GM21390 (cell line): Measurements from ENCODE around the gene TCF4.

ENCODE experiments used
- ATAC-seq: cut with Tn5 transposase; IDR thresholded peaks from one replicate; pipeline ENCODE4 v1.9.1; 2021; ENCODE audit not compliant: unreplicated experiment

Gene TCF4

DNA sequence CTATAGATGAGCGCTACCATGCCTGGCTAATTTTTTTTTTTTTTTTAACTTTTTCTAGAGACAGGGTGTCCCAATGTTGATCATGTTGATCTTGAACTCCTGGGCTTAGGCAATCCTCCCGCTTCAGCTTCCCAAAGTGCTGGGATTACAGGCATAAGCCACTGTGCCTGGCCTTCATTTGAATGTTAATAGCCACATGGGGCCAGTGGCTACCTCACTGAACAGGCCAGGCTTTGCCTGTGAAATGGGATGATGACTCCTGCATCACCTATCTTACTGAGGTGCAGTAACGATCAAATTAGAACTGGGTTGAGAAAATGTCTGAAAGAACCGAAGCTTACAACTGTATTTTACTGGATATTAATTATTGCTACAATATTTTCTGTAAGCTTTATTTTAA, 278.7 kb downstream of the TCF4 start:
- no peak for ATAC-seq

DNA sequence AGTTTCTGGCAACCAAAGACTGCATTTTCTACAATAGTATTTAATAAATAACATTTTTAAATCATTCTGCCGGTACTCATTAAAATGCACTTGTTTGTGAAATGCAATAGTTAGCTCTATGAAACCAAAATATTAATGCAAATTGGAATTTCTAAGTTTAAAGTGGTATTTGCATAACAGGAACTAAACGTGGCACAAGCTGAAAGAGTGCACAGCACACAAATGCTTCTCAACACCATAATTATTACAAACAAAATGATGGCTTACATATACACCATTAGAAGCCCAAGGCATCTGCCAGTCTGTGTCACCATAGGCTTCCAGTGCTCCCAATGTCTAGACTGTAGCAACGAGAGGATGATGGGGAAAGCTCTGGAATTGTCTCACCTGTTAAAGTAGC, 280.5 kb downstream of the TCF4 start:
- ATAC-seq = peak; percentile 57

DNA sequence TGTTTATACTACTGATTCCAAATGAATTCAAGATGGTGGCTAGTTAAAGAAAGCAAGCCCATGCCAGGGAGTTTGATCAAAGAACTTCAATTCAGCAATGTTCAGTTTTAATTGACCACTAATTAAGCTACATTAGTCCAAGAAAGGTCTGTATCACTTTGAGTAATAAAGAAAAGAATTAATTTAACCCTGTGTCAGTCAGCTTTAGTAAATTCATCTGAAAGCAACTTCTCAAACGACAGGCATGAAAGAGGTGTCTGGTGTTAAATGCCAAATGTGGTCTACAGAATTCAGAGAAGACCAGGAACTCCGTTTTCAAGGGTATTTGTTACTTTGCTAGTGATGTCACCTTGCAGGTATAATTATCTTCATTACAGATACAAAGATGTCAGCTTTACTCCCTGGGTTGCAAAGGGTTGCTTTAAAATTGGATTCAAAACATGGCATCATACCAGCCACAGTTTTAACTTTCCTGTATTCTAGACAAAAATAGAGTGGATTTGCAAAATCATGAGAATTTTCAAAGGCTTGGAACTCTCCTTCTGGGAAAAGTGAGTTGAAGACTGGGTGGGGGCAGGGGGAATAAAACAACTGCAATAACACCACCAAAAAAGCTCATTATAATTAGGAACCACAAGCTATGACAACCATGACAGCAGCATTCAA, 281.5 kb downstream of the TCF4 start:
- no peak for ATAC-seq

DNA sequence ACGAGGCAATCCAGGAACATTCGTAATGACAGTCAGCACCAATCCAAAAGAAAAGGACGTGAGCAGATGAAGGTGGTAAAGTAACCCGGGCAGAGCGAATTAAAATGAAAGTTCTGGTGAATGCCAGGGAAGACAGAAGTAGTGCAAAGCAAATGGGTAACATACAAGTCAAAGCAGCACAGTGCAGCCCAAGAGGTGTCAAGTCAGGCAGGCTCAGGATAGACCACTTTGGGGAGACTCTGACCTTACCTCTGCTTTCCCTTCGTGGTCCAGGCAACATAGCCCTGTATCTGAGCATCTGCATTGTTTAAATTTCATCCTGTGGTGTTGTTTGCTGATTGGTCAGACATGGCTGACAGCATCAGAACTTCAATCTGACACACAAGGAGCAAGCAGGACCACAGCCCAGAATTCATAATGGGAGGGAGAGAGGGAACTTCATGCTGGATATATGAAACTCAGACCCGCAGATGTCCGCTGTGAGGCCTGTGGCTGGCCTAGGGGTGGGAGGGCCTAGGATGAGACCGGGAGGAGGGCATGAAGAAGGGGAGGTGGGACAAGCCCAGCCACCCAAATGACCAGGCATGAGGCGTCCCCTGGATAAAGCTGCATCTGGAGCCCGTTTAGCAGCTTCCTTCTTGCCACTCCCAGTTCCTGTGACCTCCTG, 285.7 kb downstream of the TCF4 start:
- no peak for ATAC-seq

DNA sequence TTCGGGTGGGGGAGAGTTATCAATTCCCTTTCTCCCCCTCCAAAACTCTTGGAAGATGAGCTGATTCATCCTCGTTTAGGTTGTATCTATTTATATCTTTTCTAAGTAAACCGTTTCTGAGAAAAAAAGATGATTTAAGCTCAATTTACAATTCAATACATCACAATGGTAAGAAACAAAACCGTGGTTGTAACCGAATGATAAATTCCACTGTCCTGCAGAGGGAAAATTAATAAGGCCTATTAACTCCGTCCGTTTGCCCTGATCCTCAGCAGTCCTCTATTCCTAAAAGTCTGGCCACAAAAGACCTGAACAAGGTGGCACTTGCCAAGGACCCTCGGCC, 286.2 kb downstream of the TCF4 start:
- ATAC-seq = no peak

DNA sequence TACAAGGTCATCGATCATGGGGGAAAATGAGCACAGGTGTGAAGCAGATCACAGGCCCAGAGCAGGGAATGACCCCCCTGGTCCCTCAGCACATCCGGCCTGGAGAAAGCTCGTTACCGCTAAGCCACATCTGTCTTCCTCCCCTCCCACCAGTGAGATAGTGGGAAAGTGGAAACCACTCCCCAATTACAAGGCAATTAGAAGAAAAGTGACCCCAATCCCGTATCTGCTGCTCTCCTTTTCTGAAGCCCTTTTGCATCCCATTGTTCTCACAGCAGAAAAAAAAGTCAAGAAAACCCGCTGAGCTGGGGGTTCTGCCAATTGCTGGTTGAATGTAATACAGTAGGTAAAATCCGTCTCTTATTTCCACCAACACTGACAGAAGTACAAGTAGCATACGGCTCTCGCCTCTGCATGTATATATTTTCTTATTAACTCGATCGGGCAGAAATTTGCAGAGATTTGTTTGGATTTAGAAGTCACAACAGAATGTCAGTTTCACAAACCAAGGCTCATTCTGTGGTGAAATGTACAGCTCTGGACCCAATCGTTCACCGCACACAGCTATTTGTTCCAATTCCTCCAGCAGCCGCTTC, 287.0 kb downstream of the TCF4 start:
- ATAC-seq = no peak

DNA sequence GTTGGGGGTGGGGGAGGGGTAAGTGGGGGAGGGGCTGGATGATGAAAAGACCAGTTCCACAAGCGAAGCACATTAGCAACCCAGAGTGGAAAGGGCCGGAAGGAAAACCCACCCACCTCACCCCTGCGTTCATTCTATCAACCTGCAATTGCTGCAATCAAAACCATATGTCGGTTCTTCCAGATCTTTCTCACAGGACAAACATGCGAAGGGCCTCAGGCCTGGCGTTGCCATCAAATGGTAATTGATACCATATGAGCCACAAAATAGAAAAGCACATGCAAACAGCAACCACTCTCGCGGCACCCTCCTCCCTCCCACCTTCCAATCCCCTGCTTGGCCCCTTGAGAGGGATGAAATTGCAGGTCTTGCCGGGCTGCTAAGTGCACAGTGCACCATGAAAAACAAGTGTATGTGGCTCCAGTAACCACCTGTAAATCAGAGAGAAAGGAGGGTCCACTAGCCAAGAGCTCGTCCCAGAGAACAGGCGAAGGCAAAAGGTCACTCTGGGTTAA, 287.5 kb downstream of the TCF4 start:
- ATAC-seq = no peak

DNA sequence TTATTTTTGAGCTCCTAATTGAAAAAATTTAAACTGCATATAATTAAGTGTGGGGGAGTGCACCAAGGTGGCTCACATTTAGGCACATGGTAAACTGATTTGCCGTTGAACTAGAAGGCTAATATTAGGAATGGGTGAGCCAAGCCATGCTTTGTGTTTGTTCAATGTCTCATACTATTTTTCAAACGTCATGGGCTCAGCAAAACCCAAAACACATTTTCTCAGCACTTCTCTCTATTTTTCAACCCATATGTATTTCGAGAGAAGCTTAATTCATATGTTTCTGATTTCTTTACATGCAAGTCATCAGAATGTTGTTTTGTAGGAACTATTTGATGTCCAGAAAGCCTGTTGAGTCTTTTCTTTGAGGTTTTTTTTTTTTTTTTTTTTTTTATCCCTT, 291.2 kb downstream of the TCF4 start:
- no peak for ATAC-seq

DNA sequence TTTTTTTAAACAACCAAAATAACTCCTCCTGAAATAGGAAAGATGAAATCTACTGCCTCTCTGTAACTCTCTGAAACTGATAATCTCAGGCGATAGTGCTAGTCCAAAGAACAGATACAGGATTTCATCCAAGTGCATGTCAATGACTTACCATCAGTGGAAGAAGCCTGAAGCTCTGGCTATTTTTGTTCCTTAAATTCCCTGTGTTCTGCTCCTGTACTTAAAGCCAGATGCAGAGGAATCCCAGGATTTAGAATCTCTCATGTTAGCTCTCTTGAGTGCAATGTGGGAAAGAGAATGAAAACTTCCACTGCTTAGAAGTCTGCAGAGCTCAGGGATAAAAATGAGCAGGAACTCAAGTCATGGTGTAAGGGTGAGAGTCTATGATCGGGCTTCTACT, 291.9 kb downstream of the TCF4 start:
- no peak for ATAC-seq

DNA sequence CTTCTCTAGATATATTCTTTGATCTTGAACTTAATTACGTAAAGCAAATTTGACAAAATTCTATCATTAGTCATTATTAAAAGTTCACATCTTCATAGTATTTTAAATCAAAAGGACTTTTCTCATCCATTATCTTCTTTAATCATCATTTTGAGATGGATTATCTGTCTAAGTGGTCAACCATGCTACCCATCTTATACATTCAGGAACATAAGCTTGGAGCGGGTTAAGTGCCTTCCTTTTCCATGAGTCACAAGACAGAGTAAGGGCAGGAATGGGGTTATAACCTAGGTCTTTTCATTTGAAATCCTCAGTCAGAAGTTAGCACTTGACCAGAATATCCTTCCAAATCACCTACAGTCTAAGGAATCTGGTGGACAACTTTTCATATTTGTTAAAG, 297.1 kb downstream of the TCF4 start:
- no peak for ATAC-seq

DNA sequence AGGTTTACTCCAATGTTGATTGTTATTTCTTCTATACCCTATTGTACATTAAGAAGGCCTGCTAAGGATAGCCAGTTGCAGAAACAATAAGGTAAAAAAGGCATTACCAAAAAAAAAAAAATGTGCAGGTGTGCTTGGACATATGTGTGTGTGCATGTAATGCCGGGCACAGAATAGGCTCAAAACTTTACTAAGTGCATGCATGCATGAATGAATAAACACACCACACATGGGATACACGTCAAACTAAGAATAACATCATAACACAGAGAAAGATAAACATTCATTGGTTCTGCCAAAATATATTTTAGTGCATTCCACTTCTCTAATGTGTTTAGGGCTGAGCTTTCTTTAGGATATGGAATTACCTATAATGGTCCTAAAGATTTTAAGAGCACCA, 298.2 kb downstream of the TCF4 start:
- ATAC-seq = peak; percentile 61

DNA sequence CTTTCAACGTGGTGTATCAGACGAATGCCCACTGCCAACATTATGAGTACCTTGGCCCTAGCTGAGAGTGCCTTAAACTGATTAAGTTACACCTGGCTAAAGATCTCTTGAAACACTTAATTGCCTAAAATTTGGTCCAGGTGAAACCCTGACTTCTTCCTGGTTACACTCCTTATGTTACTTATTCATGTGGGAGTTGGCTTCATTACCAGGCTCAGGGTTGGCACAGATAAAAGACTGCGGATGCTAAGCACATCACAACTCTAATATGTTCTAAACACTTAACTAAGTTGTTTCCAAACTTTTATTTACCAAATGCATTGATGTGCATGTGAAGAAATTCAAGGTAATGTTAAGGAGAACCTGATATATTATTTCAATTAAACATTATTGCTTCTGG, 298.9 kb downstream of the TCF4 start:
- no peak for ATAC-seq

DNA sequence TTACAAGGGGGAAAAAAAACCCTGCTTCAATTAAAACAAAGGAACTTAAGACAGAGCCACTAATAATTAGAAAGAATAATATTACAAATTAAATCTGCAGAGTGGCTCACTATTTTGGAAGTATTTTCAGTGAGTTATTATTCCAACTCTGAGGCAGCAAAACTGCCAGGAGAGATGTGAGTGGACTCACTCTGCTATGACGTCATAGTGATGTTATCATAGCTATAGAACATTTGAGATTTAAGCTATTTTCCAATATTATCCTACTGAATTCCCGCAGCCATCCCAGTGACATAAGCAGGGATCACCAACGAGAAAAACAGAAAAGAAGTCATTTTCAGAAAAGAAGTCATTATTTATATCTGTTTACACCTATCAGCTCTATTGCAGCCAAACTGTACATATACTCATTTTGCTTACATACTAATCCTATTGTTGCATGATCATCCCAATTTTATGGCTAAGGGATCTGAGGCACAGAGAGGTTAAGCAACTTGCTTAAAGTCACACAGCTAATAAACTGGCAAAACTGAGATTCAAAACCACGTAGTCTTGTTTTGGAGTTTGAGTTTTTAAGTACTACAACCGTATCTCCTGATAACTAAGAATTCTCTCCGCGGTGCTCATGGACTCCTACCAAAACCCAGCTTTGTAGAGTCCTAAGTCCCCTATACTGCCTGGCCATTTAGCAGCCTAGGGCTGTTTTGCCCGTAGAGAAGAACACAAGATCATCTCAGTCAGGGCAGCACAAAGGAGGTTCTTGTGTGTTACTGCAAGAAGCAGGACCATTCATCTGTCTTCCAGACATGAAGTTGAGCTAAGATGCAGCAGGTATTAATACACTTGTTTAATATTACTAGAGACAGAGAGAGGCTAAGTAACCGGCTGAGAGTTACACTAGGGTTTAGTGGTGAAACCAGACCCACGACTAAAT, 299.8 kb downstream of the TCF4 start:
- no peak for ATAC-seq

DNA sequence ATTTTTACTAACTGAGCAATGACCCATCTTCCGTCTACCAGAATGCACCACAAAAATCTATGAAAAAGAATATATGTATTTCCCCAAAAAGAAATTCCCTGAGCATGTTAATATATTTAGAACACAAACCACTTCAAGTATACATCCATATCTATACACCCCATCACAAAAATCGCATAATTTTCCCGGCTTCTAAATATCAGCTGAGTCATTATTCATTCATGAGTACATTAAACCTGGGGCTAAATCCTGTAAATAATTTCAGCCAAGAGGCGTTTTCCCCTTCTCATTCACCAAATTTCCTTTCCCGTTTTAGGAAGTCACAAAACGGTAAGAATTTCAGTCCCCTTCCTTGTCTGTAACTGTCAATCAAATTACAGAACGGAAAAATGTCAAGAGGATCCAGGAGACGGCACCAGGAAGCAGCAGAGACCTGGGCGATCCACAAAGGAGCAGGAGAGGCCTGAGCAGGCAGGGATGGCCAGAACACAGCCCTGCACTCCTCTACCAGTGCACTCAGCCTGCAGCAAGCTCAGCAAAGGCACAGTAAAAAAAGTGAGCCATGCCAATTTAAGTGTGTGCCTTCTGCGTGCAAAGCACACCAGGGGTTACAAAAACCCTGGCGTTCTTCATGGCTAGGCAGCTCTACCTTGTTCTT, 300.7 kb downstream of the TCF4 start:
- no peak for ATAC-seq

DNA sequence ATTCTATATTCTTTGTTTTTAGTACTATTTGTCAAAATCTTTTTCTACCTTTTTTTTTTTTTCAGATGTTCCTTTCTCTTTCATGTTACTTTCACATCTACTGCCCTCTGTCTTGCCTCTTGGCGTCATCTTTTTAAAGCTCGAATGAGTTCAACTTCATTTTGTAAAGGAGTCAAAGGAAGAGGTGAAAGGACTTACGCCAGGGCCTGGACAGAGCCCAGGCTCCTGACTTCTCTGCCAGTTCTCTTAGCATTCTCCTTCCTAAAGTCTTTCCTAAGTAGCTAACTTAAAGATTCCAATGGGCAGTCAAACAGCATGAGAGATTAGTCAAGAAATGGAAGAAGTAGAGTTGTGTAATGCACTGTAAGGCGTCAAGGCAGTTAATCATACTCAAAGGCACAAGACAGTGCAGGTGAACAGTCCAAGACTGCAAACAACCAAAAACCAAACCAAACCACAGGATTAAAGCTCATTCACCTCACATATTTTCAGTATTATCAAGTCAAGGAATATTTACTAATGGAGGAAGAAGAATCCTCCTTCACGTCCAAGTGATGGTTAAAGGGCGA, 301.7 kb downstream of the TCF4 start:
- ATAC-seq = no peak

DNA sequence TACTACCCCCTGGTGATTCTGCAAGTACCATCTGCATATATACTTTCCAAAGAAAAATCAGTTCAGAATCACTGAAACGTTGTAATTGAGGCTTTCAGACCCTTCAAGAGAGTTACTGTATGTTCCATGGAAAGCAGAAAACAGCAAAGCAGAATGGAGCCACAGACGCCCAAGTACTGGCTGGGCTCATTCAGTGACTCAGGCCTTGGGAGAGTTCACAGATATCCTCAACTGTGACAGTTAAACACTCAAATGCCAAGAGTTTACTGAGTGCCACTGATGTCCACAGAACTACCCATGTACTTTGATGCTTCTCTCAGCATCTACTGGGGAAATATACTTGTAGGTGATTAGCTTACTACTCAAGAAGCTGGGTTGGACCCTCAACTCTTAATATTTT, 303.4 kb downstream of the TCF4 start:
- ATAC-seq = no peak

DNA sequence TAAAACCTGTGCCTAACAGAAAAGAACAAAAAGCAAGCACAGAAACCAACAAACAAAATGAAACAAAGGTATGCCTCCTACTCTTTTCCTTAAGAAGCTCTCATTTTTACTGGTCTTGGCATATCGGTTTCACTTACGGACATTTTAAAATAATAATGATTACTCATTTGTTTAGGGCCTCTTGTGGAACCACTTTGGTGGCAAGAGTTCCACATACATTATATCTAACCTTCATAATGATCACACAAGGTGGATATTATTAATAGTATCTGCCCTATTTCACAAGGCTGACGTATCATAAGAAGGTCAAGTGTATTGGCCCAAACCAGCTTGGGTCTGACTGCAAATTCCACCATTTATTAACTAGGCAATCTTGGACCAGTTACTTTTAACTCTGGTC, 304.7 kb downstream of the TCF4 start:
- peak; percentile 42 for ATAC-seq

DNA sequence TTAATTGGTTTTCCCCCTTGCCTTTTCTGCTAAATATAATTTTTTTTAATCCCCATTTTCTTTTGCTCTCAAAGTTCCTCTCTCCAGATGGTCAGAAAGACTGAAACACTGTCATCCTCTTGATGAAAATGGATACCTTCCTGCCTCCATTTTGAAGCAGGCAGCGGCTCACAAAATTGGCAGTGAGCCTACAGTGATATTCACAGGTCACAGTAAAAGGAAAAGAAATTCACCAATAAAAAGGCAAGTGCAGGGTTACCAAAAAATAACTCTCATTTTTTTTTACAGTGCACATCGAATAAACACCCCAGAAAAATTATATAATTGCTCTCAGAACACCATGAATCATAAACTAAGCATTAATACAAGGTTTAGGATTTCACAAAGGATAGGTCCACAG, 307.5 kb downstream of the TCF4 start:
- no peak for ATAC-seq

DNA sequence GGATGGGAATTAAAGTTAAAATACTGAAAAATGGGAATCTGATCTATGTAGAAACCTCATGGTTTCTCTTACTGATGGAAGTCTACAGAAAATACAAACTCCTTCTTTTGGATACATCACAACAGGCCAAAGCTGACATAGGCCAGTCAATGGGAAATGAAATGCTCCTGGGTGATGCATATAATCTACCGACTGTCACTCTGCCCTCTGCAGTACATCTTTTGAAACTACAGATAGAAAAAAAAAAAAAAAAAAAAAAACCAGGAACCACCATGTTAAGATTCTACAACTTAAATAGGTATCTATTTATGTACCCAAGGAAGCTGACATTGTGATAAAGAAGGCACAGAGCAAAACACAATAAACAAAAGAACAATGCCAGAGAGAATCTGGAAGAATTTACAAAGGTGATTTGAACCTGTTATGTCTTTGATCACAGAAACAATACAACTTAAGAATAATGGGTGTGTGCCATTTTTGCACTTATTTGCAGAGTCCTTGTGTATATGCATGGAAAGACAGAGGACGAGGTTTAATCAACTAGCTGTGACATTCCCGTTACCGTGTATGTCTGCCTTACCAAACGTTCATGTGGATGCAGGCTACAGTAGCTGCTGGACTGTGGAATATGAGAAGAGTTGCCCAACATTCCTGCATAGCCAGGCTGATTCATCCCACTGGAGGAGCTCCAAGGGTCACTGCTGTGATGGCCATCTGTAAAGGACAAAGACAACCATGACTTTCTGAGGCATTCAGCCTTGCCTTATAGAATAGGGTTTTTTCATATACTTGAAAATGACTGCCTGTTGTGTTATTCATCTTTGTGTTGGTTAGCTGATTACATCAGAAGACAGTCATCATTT, 312.7 kb downstream of the TCF4 start:
- ATAC-seq = no peak
